Measurements from ENCODE around the gene DPEP3. TPM values are rescaled to one million over a fixed set of nuclear protein-coding genes. Genes with fewer than 3 reads are reported as not detected.

DPEP3 gene
- polyA plus RNA-seq, 3 donors = 0.20 to 1.8 (median 0.25) TPM

DNA sequence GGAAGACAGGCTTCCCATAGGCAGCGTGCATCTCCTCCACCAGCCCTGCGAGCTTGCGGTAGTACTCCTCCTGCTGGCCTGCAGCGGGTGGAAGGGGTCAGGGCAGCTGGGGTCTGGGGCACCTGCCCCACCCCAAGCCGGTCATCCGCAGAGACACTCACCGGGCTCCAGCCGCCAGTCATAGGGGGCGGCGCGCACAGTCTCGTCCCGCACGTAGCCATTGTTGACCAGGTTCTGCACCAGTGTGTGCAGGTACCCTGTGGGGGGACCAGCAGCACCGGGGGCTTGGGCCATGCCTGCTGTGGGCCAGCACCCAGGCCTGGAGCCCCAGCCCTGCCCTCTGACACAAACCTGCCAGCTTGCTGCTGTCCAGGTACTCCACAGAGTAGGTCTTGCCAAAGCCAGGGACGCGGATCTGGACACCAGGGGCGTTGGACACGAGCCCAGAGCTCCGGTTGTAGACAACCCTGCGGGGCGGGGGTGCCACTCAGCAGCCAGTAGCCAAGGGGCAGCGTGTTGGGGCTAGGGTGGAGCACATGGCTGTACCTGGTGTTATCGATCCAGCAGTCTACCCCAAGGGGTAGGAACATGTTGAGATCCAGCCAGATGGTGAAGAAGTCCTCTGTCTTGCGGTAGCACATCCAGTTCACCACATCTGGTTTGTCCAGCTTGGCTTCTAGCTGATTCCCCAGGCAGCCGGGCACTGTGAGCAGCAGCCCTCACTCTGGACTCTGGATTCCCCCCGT is 37.6 kb downstream of the DPEP3 start:
- Histone ChIP-seq H2AFZ (ENCODE audit: insufficient read depth, low read depth, low read length, poor library complexity, severe bottlenecking) (no peak overlapping the region), H4K20me1 (ENCODE audit: insufficient read depth, low read length) (peaks cover 12% of the 10 kb centered on the region), H3K4me3 (replicated peaks in 1 of 3; ENCODE audit: low read depth in 2 of 3, low read length in 3 of 3) (no peak overlapping the region), H3K36me3 (replicated peaks in 1 of 2; ENCODE audit: control insufficient read depth in 1 of 2, insufficient read depth in 2 of 2, low read length in 2 of 2) (peaks cover 52 to 54% of the 10 kb centered on the region in 2 donors), H3K4me1 (ENCODE audit: control insufficient read depth in 1 of 2, insufficient read depth in 2 of 2, low read length in 2 of 2) (peaks cover 11 to 13% of the 10 kb centered on the region in 2 donors), H3K9ac (ENCODE audit: insufficient read depth, low read length, poor library complexity, severe bottlenecking) (no peak overlapping the region), H3K27ac (ENCODE audit: low read depth in 1 of 2, low read length in 2 of 2) (no peak overlapping the region), H3K79me2 (ENCODE audit: insufficient read depth, low read length) (no peaks in the 10 kb centered on the region), H3K4me2 (replicated peaks; ENCODE audit: extremely low read depth, low read length, poor library complexity, severe bottlenecking) (no peak overlapping the region), H3K27me3 (ENCODE audit: control insufficient read depth in 2 of 2, insufficient read depth in 2 of 2, low read length in 2 of 2) (no peaks in the 10 kb centered on the region), H3K9me3 (replicated peaks in 1 of 2; ENCODE audit: control insufficient read depth in 1 of 2, insufficient read depth in 1 of 2, low read length in 2 of 2) (no peaks in the 10 kb centered on the region)
- no peak for DNase-seq
- Mint-ChIP-seq H3K27ac (peak overlapping the region in 3 of 7 donors; percentile 26 to 74 (median 56)), H3K9me3 (no peaks in the 10 kb centered on the region), H3K4me3 (no peak overlapping the region), H3K4me1 (peaks cover 11% of the 10 kb centered on the region), H3K36me3 (peaks cover 33 to 64% of the 10 kb centered on the region in 2 donors), H3K27me3 (ENCODE audit: low read depth in 3 of 3) (peaks cover 0 to 4% (median 2%) of the 10 kb centered on the region in 3 donors)
- 96% methylated on average over 24 of the region's 27 CpGs for WGBS (ENCODE audit: insufficient coverage)
- intact Hi-C loops (cut with micrococcal nuclease) = no loop called here
- no peak for TF ChIP-seq CTCF (IDR thresholded peaks at IDR 0.05)

DNA sequence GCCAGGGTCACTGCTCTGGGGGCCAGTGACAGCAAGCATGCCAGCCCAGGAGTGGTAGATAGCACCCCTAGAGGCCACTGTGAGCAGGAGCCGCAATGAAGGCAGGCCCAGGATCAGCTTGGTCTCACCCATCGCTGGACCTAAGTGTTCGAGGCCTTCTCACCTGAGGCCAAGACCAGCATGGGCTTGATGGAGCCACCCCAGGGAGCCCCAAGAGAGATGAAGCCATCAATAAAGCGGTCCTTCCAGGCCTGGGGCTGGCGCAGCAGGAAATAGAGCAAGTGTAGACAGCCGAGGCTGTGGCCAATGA is 38.1 kb downstream of the DPEP3 start:
- no peak overlapping the region for H2AFZ ChIP-seq (ENCODE audit: insufficient read depth, low read depth, low read length, poor library complexity, severe bottlenecking)
- Mint-ChIP-seq H3K4me3 (no peak overlapping the region), H3K27me3 (ENCODE audit: low read depth in 3 of 3) (peaks cover 0 to 4% (median 2%) of the 10 kb centered on the region in 3 donors), H3K9me3 (no peaks in the 10 kb centered on the region), H3K27ac (no peak overlapping the region), H3K36me3 (peaks cover 33 to 58% of the 10 kb centered on the region in 2 donors), H3K4me1 (peaks cover 14% of the 10 kb centered on the region)
- peaks cover 16 to 19% of the 10 kb centered on the region in 2 donors for H3K4me1 ChIP-seq (ENCODE audit: control insufficient read depth in 1 of 2, insufficient read depth in 2 of 2, low read length in 2 of 2)
- H3K36me3 ChIP-seq (replicated peaks in 1 of 2; ENCODE audit: control insufficient read depth in 1 of 2, insufficient read depth in 2 of 2, low read length in 2 of 2) = peaks cover 46 to 49% of the 10 kb centered on the region in 2 donors
- no peaks in the 10 kb centered on the region for H3K9me3 ChIP-seq (replicated peaks in 1 of 2; ENCODE audit: control insufficient read depth in 1 of 2, insufficient read depth in 1 of 2, low read length in 2 of 2)
- DNase-seq = peak in 2 of 3 donors; percentile 25 to 35
- no peak overlapping the region for H3K4me3 ChIP-seq (replicated peaks in 1 of 3; ENCODE audit: low read depth in 2 of 3, low read length in 3 of 3)
- H3K27me3 ChIP-seq (ENCODE audit: control insufficient read depth in 2 of 2, insufficient read depth in 2 of 2, low read length in 2 of 2) = no peaks in the 10 kb centered on the region
- H4K20me1 ChIP-seq (ENCODE audit: insufficient read depth, low read length) = peaks cover 12% of the 10 kb centered on the region
- no peaks in the 10 kb centered on the region for H3K79me2 ChIP-seq (ENCODE audit: insufficient read depth, low read length)
- TF ChIP-seq CTCF (IDR thresholded peaks at IDR 0.05) = peak; percentile 69
- H3K4me2 ChIP-seq (replicated peaks; ENCODE audit: extremely low read depth, low read length, poor library complexity, severe bottlenecking) = no peak overlapping the region
- intact Hi-C loops (cut with micrococcal nuclease) = no loop called here
- 86% methylated on average over 6 of the region's 6 CpGs for WGBS (ENCODE audit: insufficient coverage)
- H3K27ac ChIP-seq (ENCODE audit: low read depth in 1 of 2, low read length in 2 of 2) = no peak overlapping the region
- no peak overlapping the region for H3K9ac ChIP-seq (ENCODE audit: insufficient read depth, low read length, poor library complexity, severe bottlenecking)

Measured in CD14-positive monocyte (primary cell).